ENCODE data around the gene GABARAP.

GABARAP gene

GRCh38 chr17:7241783-7242716 is at the start of gene GABARAP:
Gene GABARAP, minus strand, starts transcription at chr17:7242449. Its CDS starts 119 bp downstream, at chr17:7242330.
- peak; percentile 94 for DNase-seq (ENCODE audit: low spot score)

GRCh38 chr17:7290685-7291084 is 48.4 kb upstream of the GABARAP start:
- DNase-seq (ENCODE audit: low spot score): no peak

- no peak for DNase-seq (ENCODE audit: low spot score)
Measured at GRCh38 chr17:7290166-7290565, 47.9 kb upstream of the GABARAP start.

- no peak for DNase-seq (ENCODE audit: low spot score)
Measured at GRCh38 chr17:7289256-7290032, 47.2 kb upstream of the GABARAP start.

- DNase-seq (ENCODE audit: low spot score): no peak
Measured at GRCh38 chr17:7285679-7286078, 43.4 kb upstream of the GABARAP start.

- DNase-seq (ENCODE audit: low spot score): no peak
Measured at GRCh38 chr17:7284911-7285310, 42.7 kb upstream of the GABARAP start.

- no peak for DNase-seq (ENCODE audit: low spot score)
Measured at GRCh38 chr17:7283471-7284216, 41.4 kb upstream of the GABARAP start.

GRCh38 chr17:7282752-7283321 is 40.6 kb upstream of the GABARAP start:
- DNase-seq (ENCODE audit: low spot score): no peak

- DNase-seq (ENCODE audit: low spot score): no peak
Measured at GRCh38 chr17:7281953-7282751, 39.9 kb upstream of the GABARAP start.

GRCh38 chr17:7281074-7281952 is 39.1 kb upstream of the GABARAP start, which contains the start of gene SLC2A4:
Gene SLC2A4, plus strand, starts transcription at chr17:7281718. Its CDS starts 217 bp downstream, at chr17:7281935.
- DNase-seq (ENCODE audit: low spot score): peak; percentile 82

- peak; percentile 89 for DNase-seq (ENCODE audit: low spot score)
Measured at GRCh38 chr17:7280519-7281073, 38.3 kb upstream of the GABARAP start.

- DNase-seq (ENCODE audit: low spot score): no peak
Measured at GRCh38 chr17:7279448-7279847, 37.2 kb upstream of the GABARAP start.

- DNase-seq (ENCODE audit: low spot score): no peak
Measured at GRCh38 chr17:7266784-7267183, 24.5 kb upstream of the GABARAP start.

- no peak for DNase-seq (ENCODE audit: low spot score)
Measured at GRCh38 chr17:7263801-7264078, 21.5 kb upstream of the GABARAP start.

- no peak for DNase-seq (ENCODE audit: low spot score)
Measured at GRCh38 chr17:7262935-7263800, 20.9 kb upstream of the GABARAP start.

GRCh38 chr17:7262192-7262934 is 20.1 kb upstream of the GABARAP start, which contains the start of gene CLDN7:
Gene CLDN7, minus strand, starts transcription at chr17:7262478. Its CDS starts 435 bp downstream, at chr17:7262043.
- DNase-seq (ENCODE audit: low spot score): no peak

- no peak for DNase-seq (ENCODE audit: low spot score)
Measured at GRCh38 chr17:7261379-7262191, 19.3 kb upstream of the GABARAP start.
